Small intestine (tissue), 16 donors: Measurements from ENCODE around the gene FBXL20. TPM values are rescaled to one million over a fixed set of nuclear protein-coding genes. Genes with fewer than 3 reads are reported as not detected.
"Not testable (repeated sequence)": the region's sequence is repeated elsewhere in the genome, so short reads cannot be mapped to it uniquely, and the experiment has no call there.

Source experiments
- DNase-seq, 2 donors: peaks; one replicate each; pipeline versions ENCODE4 v3.0.0 to v3.0.0-alpha.2; 2013
- FAIRE-seq: peaks from 2 replicates; lab custom pipeline; 2012; peaks lifted over from hg19 to GRCh38; lab: Jason Lieb, UNC
- H3K27ac ChIP-seq, 3 donors: one replicate each; pipeline ENCODE4 v1.5.1; 2013; ENCODE audit warnings: low read length in 2 of 3, mild to moderate bottlenecking in 2 of 3, control low read depth in 1 of 3, inconsistent platforms in 1 of 3, low read depth in 1 of 3, moderate library complexity in 1 of 3
- H3K27me3 ChIP-seq, 3 donors: one replicate each; pipeline ENCODE4 v1.6.1; 2013; ENCODE audit warnings: low read length in 3 of 3, inconsistent platforms in 1 of 3; ENCODE audit not compliant: control insufficient read depth in 3 of 3, insufficient read depth in 3 of 3
- H3K36me3 ChIP-seq, 3 donors: one replicate each; pipeline ENCODE4 v1.6.1; 2013; ENCODE audit warnings: low read length in 3 of 3, inconsistent platforms in 1 of 3, low read depth in 1 of 3, mild to moderate bottlenecking in 1 of 3, moderate library complexity in 1 of 3; ENCODE audit not compliant: control insufficient read depth in 3 of 3, insufficient read depth in 2 of 3
- H3K4me1 ChIP-seq, 3 donors: one replicate each; pipeline ENCODE4 v1.6.1; 2013; ENCODE audit warnings: low read length in 2 of 3, inconsistent platforms in 1 of 3, low read depth in 1 of 3, mild to moderate bottlenecking in 1 of 3, moderate library complexity in 1 of 3; ENCODE audit not compliant: control insufficient read depth in 3 of 3, insufficient read depth in 2 of 3
- H3K4me3 ChIP-seq, 3 donors: one replicate each; pipeline ENCODE4 v1.5.1; 2013; ENCODE audit warnings: low read length in 3 of 3, control low read depth in 1 of 3, inconsistent platforms in 1 of 3, low read depth in 1 of 3, mild to moderate bottlenecking in 1 of 3, moderate library complexity in 1 of 3
- H3K9me3 ChIP-seq, 2 donors: one replicate each; pipeline ENCODE4 v1.6.1; 2013; ENCODE audit warnings: low read depth in 1 of 2, low read length in 1 of 2; ENCODE audit not compliant: control insufficient read depth in 2 of 2, insufficient read depth in 1 of 2
- WGBS, 3 donors: extraction: QIAGEN DNeasy Blood & Tissue Kit; methylation state at CpG; one replicate each; pipeline ENCODE4 v1.1.7; 2013; 5-methylcytosine and 5-hydroxymethylcytosine counted together
- long read RNA-seq, 10 donors: transcript quantifications; one replicate each; lab custom pipeline, GENCODE V29; 2026
- polyA plus RNA-seq, 4 donors: library from polyadenylated mRNA; stranded (reverse) in 3 of 4; unstranded in 1 of 4; fragments of 200-250 nt in 3 of 4; fragments of 120-200 nt in 1 of 4; gene quantifications; one replicate each; pipeline versions ENCODE4 v1.2.1 to v1.2.3, GENCODE V29; 2013
- donor health status: healthy with polysubstance abuse.
- donor health status: control.
- donor health status: control.
- donor health status: Bipolar disorder and iron deficiency.
- donor health status: healthy.

Gene FBXL20
- 10 to 100 TPM in 1 of 4 donors, 1 to 10 TPM in 3; 1.9 to 10.4 (median 3.0) TPM for polyA plus RNA-seq
- long read RNA-seq, donor 1, result 0 reads
- long read RNA-seq, donor 2, partial matches to known transcripts, result 0 of 1 reads
- long read RNA-seq, donor 2, other reads (novel, unspliced or antisense), result 0 of 1 reads
- long read RNA-seq, donor 3, full-length matches to known transcripts, result 1 of 1 reads
- long read RNA-seq, donor 3, partial matches to known transcripts, result 0 of 1 reads
- long read RNA-seq, donor 3, other reads (novel, unspliced or antisense), result 0 of 1 reads
- long read RNA-seq, donor 4, result 0 reads
- long read RNA-seq, donor 5, result 0 reads
- long read RNA-seq, donor 6, full-length matches to known transcripts, result 1 of 9 reads
- long read RNA-seq, donor 6, partial matches to known transcripts, result 8 of 9 reads
- long read RNA-seq, donor 6, other reads (novel, unspliced or antisense), result 0 of 9 reads
- long read RNA-seq, donor 7, full-length matches to known transcripts, result 1 of 1 reads
- long read RNA-seq, donor 7, partial matches to known transcripts, result 0 of 1 reads
- long read RNA-seq, donor 7, other reads (novel, unspliced or antisense), result 0 of 1 reads
- long read RNA-seq, donor 8, result 0 reads
- long read RNA-seq, donor 9, partial matches to known transcripts, result 0 of 1 reads
- long read RNA-seq, donor 9, other reads (novel, unspliced or antisense), result 0 of 1 reads
- long read RNA-seq, donor 10, full-length matches to known transcripts, result 7 of 7 reads
- long read RNA-seq, donor 10, partial matches to known transcripts, result 0 of 7 reads
- long read RNA-seq, donor 10, other reads (novel, unspliced or antisense), result 0 of 7 reads

- H3K27ac ChIP-seq, result peak within 1 kb of the TSS; percentile 61 to 94 (median 88)
- no peaks in the 10 kb centered on the region for H3K27me3 ChIP-seq
- H3K4me1 ChIP-seq, result peaks cover 0 to 24% (median 0%) of the 10 kb centered on the region in 3 donors
- peak; percentile 94 to 97 for DNase-seq
- 0 to 1% (median 0%) methylated on average over 53 to 86 of the region's 86 CpGs for WGBS, 3 donors
- FAIRE-seq, result no peak
- H3K4me3 ChIP-seq, result peak within 1 kb of the TSS; percentile 78 to 94 (median 85)
- no peaks in the 10 kb centered on the region for H3K9me3 ChIP-seq
- peaks cover 0 to 5% (median 0%) of the 10 kb centered on the region in 3 donors for H3K36me3 ChIP-seq
Measured at GRCh38 chr17:39401412-39402243, at the start of gene FBXL20. TSS of gene FBXL20 (minus strand) at chr17:39401626. CDS start at chr17:39401402, 224 bp downstream.

GRCh38 chr17:39450847-39451581 lies 49.6 kb upstream of the FBXL20 start, which contains the start of gene MED1:
TSS of gene MED1 (minus strand) at chr17:39451263. CDS start at chr17:39451062, 201 bp downstream.
- peaks cover 0 to 19% (median 4%) of the 10 kb centered on the region in 3 donors for H3K4me1 ChIP-seq
- no peaks in the 10 kb centered on the region for H3K9me3 ChIP-seq
- peak within 1 kb of the TSS; percentile 81 to 94 (median 83) for H3K27ac ChIP-seq
- DNase-seq, result peak; percentile 98
- H3K27me3 ChIP-seq, result no peaks in the 10 kb centered on the region
- 0 to 1% (median 0%) methylated on average over 37 of the region's 37 CpGs for WGBS, 3 donors
- peaks cover 0 to 23% (median 3%) of the 10 kb centered on the region in 3 donors for H3K36me3 ChIP-seq
- peak within 1 kb of the TSS; percentile 61 to 98 (median 90) for H3K4me3 ChIP-seq
- no peak for FAIRE-seq

GRCh38 chr17:39450051-39450450 lies 48.6 kb upstream of the FBXL20 start:
- no peak overlapping the region for H3K27ac ChIP-seq
- no peaks in the 10 kb centered on the region for H3K27me3 ChIP-seq
- peaks cover 0 to 32% (median 3%) of the 10 kb centered on the region in 3 donors for H3K36me3 ChIP-seq
- H3K9me3 ChIP-seq, result no peaks in the 10 kb centered on the region
- peaks cover 0 to 19% (median 4%) of the 10 kb centered on the region in 3 donors for H3K4me1 ChIP-seq
- DNase-seq (peak in 1 of 2 donors; percentile 11), FAIRE-seq (no peak)
- H3K4me3 ChIP-seq, result peak overlapping the region in 2 of 3 donors; percentile 90 to 98
- 62 to 81% (median 66%) methylated on average over 13 of the region's 13 CpGs for WGBS, 3 donors

GRCh38 chr17:39447561-39447960 lies 46.1 kb upstream of the FBXL20 start:
- FAIRE-seq (no peak), DNase-seq (no peak)
- 86 to 89% (median 89%) methylated on average over 5 of the region's 5 CpGs for WGBS, 3 donors
- H3K4me1 ChIP-seq, result peaks cover 0 to 6% (median 4%) of the 10 kb centered on the region in 3 donors
- H3K36me3 ChIP-seq, result peaks cover 3 to 45% (median 3%) of the 10 kb centered on the region in 3 donors
- H3K9me3 ChIP-seq, result no peaks in the 10 kb centered on the region
- no peak overlapping the region for H3K27ac ChIP-seq
- no peak overlapping the region for H3K4me3 ChIP-seq
- H3K27me3 ChIP-seq, result no peaks in the 10 kb centered on the region

GRCh38 chr17:39443326-39443725 lies 41.9 kb upstream of the FBXL20 start:
- H3K27ac ChIP-seq, result no peak overlapping the region
- DNase-seq (no peak), FAIRE-seq (no peak)
- no peaks in the 10 kb centered on the region for H3K4me1 ChIP-seq
- peaks cover 7 to 61% (median 13%) of the 10 kb centered on the region in 3 donors for H3K36me3 ChIP-seq
- H3K27me3 ChIP-seq, result no peaks in the 10 kb centered on the region
- H3K9me3 ChIP-seq, result no peaks in the 10 kb centered on the region
- no peak overlapping the region for H3K4me3 ChIP-seq

- not testable (repeated sequence) for FAIRE-seq, H3K9me3 ChIP-seq, DNase-seq, H3K27me3 ChIP-seq, H3K4me3 ChIP-seq, H3K27ac ChIP-seq, H3K4me1 ChIP-seq
- 96 to 100% (median 97%) methylated on average over 2 of the region's 2 CpGs for WGBS, 3 donors
- H3K36me3 ChIP-seq, result peaks cover 7 to 55% (median 26%) of the 10 kb centered on the region in 3 donors
Measured at GRCh38 chr17:39439868-39440267, 38.4 kb upstream of the FBXL20 start.

GRCh38 chr17:39429600-39429999 lies 28.2 kb upstream of the FBXL20 start:
- WGBS, 3 donors, result 97 to 100% (median 99%) methylated on average over 4 of the region's 4 CpGs
- no peak for DNase-seq
- Histone ChIP-seq H3K4me1 (no peaks in the 10 kb centered on the region), H3K9me3 (no peaks in the 10 kb centered on the region), H3K27me3 (no peaks in the 10 kb centered on the region), H3K4me3 (no peak overlapping the region), H3K27ac (no peak overlapping the region), H3K36me3 (peaks cover 6 to 83% (median 14%) of the 10 kb centered on the region in 3 donors)
- FAIRE-seq, result no peak
